ENCODE measurements around the gene CAMTA1.

The CAMTA1 gene

DNA sequence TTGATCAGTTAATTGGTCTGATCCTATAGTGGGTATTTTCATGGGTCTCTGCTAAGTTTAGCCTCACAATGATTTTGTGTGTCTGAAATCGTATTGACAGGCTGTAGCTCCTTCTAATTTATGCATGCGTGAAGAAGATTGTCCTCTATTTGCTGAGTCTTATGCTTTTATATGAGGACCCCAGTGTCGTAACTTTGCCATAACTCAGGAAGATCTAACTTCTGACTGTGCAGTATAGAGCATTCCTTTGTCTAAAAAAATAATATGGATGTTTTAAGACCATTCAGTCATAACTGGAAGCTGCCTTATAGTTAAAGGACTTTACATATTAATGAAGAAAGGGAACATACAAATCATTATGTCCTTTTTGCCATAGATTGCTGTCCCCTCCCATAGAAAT, 73.3 kb downstream of the CAMTA1 start:
- Histone ChIP-seq H3K27ac (ENCODE audit: low read length) (no peak overlapping the region), H3K4me2 (ENCODE audit: insufficient read depth, low read length) (no peak overlapping the region), H4K20me1 (ENCODE audit: insufficient read depth, low read length) (peaks cover 13% of the 10 kb centered on the region; the same call in 1 of the 2 replicates), H3K9me3 (ENCODE audit: insufficient read depth, low read length, severe bottlenecking) (no peaks in the 10 kb centered on the region), H2AFZ (ENCODE audit: low read depth, low read length) (no peak overlapping the region), H3K36me3 (ENCODE audit: insufficient read depth, low read length) (peaks cover 10% of the 10 kb centered on the region; the same call in 1 of the 2 replicates), H3K79me2 (ENCODE audit: insufficient read depth, low read length) (peaks cover 5% of the 10 kb centered on the region), H3K9ac (ENCODE audit: low read depth, low read length) (no peak overlapping the region), H3K27me3 (ENCODE audit: insufficient read depth, low read length, poor library complexity) (no peaks in the 10 kb centered on the region), H3K4me1 (ENCODE audit: insufficient read depth, low read length) (no peaks in the 10 kb centered on the region), H3K4me3 (ENCODE audit: low read depth in 1 of 2, low read length in 2 of 2) (no peak overlapping the region)
- DNase-seq (no peak), ATAC-seq (ENCODE audit: insufficient read depth, low read depth) (no peak)
- TF ChIP-seq, protein P1, sequence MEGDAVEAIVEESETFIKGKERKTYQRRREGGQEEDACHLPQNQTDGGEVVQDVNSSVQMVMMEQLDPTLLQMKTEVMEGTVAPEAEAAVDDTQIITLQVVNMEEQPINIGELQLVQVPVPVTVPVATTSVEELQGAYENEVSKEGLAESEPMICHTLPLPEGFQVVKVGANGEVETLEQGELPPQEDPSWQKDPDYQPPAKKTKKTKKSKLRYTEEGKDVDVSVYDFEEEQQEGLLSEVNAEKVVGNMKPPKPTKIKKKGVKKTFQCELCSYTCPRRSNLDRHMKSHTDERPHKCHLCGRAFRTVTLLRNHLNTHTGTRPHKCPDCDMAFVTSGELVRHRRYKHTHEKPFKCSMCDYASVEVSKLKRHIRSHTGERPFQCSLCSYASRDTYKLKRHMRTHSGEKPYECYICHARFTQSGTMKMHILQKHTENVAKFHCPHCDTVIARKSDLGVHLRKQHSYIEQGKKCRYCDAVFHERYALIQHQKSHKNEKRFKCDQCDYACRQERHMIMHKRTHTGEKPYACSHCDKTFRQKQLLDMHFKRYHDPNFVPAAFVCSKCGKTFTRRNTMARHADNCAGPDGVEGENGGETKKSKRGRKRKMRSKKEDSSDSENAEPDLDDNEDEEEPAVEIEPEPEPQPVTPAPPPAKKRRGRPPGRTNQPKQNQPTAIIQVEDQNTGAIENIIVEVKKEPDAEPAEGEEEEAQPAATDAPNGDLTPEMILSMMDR (IDR thresholded peaks at IDR 0.05; ENCODE audit: borderline replicate concordance, extremely low read depth, low read length, poor library complexity, severe bottlenecking): no peak
- no peak for TF ChIP-seq EZH2 (IDR thresholded peaks at IDR 0.05; ENCODE audit: borderline replicate concordance, low read depth, low read length, severe bottlenecking)

DNA sequence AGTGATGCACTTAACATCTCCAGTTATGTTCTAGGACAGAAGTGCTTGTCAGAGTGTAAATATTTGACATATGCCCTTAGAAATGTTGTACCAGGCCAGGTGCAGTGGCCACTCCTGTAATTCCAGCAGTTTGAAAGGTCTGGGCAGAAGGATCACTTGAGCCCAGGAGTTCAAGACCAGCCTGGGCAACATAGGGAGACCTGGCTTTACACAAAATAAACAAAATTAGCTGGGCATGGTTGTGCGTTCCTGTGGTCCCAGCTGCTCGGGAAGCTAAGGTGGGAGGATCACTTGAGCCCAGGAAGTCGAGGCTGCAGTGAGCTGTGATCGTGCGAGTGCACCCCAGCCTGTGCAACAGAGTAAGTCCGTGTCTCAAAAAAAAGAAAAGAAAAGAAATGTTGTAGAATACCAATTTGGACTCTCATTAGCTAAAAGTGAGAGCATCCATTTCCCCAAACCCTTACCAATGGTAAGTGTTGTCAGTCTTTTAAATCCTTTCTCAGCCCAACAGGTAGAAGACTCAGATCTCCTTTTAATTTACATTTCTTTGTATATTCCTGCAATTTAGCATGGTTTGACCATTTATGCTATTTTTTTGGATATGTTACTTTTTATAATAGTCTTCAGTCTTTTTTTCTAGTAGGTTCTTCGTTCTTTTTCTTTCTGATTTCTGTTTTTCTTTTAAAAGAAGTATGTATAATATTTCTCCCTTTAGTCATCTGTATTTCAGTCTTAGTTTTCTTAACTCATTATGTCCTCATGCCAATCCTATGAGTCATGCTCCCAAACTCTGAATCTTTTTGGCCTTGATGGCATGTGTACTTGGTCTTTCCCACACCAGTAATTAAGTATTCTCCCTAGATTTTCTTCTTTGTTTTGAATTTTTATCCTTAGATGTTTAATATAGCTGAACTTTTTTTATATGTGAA, 74.4 kb downstream of the CAMTA1 start:
- DNase-seq: no peak
- TF ChIP-seq EZH2 (IDR thresholded peaks at IDR 0.05; ENCODE audit: borderline replicate concordance, low read depth, low read length, severe bottlenecking): no peak
- TF ChIP-seq, protein P1 (IDR thresholded peaks at IDR 0.05; ENCODE audit: borderline replicate concordance, extremely low read depth, low read length, poor library complexity, severe bottlenecking): no peak
- Histone ChIP-seq H3K36me3 (ENCODE audit: insufficient read depth, low read length) (peaks cover 4% of the 10 kb centered on the region; the same call in 1 of the 2 replicates), H3K4me2 (ENCODE audit: insufficient read depth, low read length) (no peak overlapping the region), H3K79me2 (ENCODE audit: insufficient read depth, low read length) (peaks cover 11% of the 10 kb centered on the region), H3K9ac (ENCODE audit: low read depth, low read length) (no peak overlapping the region), H3K27me3 (ENCODE audit: insufficient read depth, low read length, poor library complexity) (no peaks in the 10 kb centered on the region), H3K4me3 (ENCODE audit: low read depth in 1 of 2, low read length in 2 of 2) (no peak overlapping the region), H3K9me3 (ENCODE audit: insufficient read depth, low read length, severe bottlenecking) (no peaks in the 10 kb centered on the region), H2AFZ (ENCODE audit: low read depth, low read length) (no peak overlapping the region), H4K20me1 (ENCODE audit: insufficient read depth, low read length) (peaks cover 19% of the 10 kb centered on the region; the same call in 1 of the 2 replicates), H3K27ac (ENCODE audit: low read length) (no peak overlapping the region), H3K4me1 (ENCODE audit: insufficient read depth, low read length) (no peaks in the 10 kb centered on the region)
- ATAC-seq (ENCODE audit: insufficient read depth, low read depth): no peak

DNA sequence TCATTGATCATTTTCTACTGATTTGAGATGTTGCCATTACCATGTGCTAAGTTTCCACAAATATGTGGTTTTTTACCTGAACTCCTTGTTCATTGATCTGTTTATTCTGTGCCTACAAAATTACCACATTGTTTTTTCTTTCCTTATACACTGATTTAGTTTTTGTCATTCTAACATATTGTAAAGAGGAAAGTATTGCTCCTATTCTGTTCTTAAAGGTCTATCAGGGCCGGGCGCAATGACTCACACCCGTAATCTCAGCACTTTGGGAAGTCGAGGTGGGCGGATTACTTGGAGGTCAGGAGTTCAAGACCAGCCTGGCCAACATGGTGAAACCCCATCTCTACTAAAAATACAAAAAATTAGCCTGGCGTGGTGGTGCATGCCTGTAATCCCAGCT, 75.1 kb downstream of the CAMTA1 start:
- Histone ChIP-seq H3K9ac (ENCODE audit: low read depth, low read length) (no peak overlapping the region), H4K20me1 (ENCODE audit: insufficient read depth, low read length) (peaks cover 23% of the 10 kb centered on the region; the same call in 1 of the 2 replicates), H3K36me3 (ENCODE audit: insufficient read depth, low read length) (peaks cover under 1% of the 10 kb centered on the region; the same call in 1 of the 2 replicates), H3K9me3 (ENCODE audit: insufficient read depth, low read length, severe bottlenecking) (no peaks in the 10 kb centered on the region), H3K79me2 (ENCODE audit: insufficient read depth, low read length) (peaks cover 11% of the 10 kb centered on the region), H3K27ac (ENCODE audit: low read length) (no peak overlapping the region), H3K4me3 (ENCODE audit: low read depth in 1 of 2, low read length in 2 of 2) (no peak overlapping the region), H2AFZ (ENCODE audit: low read depth, low read length) (no peak overlapping the region), H3K4me1 (ENCODE audit: insufficient read depth, low read length) (no peaks in the 10 kb centered on the region), H3K27me3 (ENCODE audit: insufficient read depth, low read length, poor library complexity) (no peaks in the 10 kb centered on the region), H3K4me2 (ENCODE audit: insufficient read depth, low read length) (no peak overlapping the region)
- DNase-seq (no peak), ATAC-seq (ENCODE audit: insufficient read depth, low read depth) (no peak)
- TF ChIP-seq EZH2 (IDR thresholded peaks at IDR 0.05; ENCODE audit: borderline replicate concordance, low read depth, low read length, severe bottlenecking): no peak
- TF ChIP-seq, protein P1 (IDR thresholded peaks at IDR 0.05; ENCODE audit: borderline replicate concordance, extremely low read depth, low read length, poor library complexity, severe bottlenecking): no peak

Data from DND-41 (cell line).